ENCODE measurements around the gene DLL3.

GRCh38 chr19:39467941-39468340 lies 30.8 kb upstream of the DLL3 start:
- TF ChIP-seq CTCF (IDR thresholded peaks at IDR 0.05; ENCODE audit: low read depth, low read length, missing input control) (no peak), SP1 (IDR thresholded peaks at IDR 0.05) (no peak), YY1 (IDR thresholded peaks at IDR 0.05) (no peak), RAD21 (IDR thresholded peaks at IDR 0.05) (no peak), MAX (IDR thresholded peaks at IDR 0.05) (no peak), ZBTB33 (IDR thresholded peaks at IDR 0.05) (no peak)

All from liver (tissue), 3 donors.